Measurements from ENCODE around the gene VAMP3. TPM values are rescaled to one million over a fixed set of nuclear protein-coding genes. Genes with fewer than 3 reads are reported as not detected.

VAMP3 gene
- polyA plus RNA-seq, 1 donor from 2014 or later, result 20.2 TPM

GRCh38 chr1:7826363-7826762 is 55.3 kb downstream of the VAMP3 start:
- H3K36me3 ChIP-seq (ENCODE audit: insufficient read depth, low read length), result no peaks in the 10 kb centered on the region
- H3K27ac ChIP-seq (ENCODE audit: low read length), result no peak overlapping the region

DNA sequence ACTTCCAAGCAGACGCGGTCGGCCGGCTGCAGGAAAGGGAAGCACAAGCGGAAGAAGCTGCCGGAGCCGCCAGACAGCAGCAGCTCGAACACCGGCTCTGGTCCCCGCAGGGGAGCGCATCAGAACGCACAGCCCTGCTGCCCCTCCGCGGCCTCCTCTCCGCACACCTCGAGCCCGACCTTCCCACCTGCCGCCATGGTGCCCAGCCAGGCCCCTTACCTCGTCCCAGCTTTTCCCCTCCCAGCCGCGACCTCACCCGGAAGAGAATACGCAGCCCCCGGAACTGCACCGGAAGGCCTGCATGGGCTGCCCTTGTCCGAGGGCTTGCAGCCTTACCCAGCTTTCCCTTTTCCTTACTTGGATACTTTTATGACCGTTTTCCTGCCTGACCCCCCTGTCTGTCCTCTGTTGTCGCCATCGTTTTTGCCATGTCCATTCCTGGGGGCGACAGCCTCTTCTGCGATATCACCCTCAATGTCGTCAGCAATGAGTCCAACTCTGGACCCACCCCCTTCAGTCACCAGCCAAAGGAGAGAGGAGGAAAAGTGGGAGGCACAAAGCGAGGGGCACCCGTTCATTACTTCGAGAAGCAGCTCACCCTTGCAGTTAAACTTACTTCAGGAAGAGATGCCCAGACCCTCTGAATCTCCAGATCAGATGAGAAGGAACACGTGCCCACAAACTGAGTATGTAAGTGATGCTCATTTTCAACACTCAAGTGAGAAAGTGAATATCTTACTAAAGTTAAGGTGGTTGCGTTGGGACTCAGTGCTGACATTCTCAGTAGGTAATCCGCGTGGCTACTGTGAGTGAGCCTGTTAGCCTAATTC is 56.2 kb downstream of the VAMP3 start:
- H3K79me2 ChIP-seq (replicated peaks; ENCODE audit: insufficient read depth, low read length), result no peaks in the 10 kb centered on the region
- H3K27me3 ChIP-seq (ENCODE audit: insufficient read depth, low read depth, low read length), result no peaks in the 10 kb centered on the region
- H3F3A ChIP-seq (ENCODE audit: insufficient read depth, low read length, poor library complexity, severe bottlenecking), result no peaks in the 10 kb centered on the region
- no peaks in the 10 kb centered on the region for H3K36me3 ChIP-seq (ENCODE audit: insufficient read depth, low read length)
- no peaks in the 10 kb centered on the region for H4K20me1 ChIP-seq (ENCODE audit: insufficient read depth)
- no peak overlapping the region for H3K4me2 ChIP-seq (ENCODE audit: low read length)
- H3K9ac ChIP-seq (ENCODE audit: low read length), result no peak overlapping the region
- TF ChIP-seq MXI1 (conservative IDR thresholded peaks at IDR 0.05; ENCODE audit: poor library complexity, severe bottlenecking) (no peak), TAF1 (IDR thresholded peaks at IDR 0.05; ENCODE audit: low read depth) (no peak)
- H3K27ac ChIP-seq (ENCODE audit: low read length), result no peak overlapping the region
- H3K9me2 ChIP-seq (ENCODE audit: insufficient read depth, low read length), result no peaks in the 10 kb centered on the region
- no peak overlapping the region for H2AFZ ChIP-seq (ENCODE audit: low read depth, low read length)
- no peak overlapping the region for H3K4me3 ChIP-seq (ENCODE audit: low read length)
- H3K9me3 ChIP-seq (ENCODE audit: low read length), result no peaks in the 10 kb centered on the region

More at GRCh38 chr1:7826363-7826762, 55.3 kb downstream of the VAMP3 start:
- H3K79me2 ChIP-seq (replicated peaks; ENCODE audit: insufficient read depth, low read length), result no peaks in the 10 kb centered on the region
- TF ChIP-seq SMC3 (conservative IDR thresholded peaks at IDR 0.05; ENCODE audit: poor library complexity) (no peak), RAD21 (conservative IDR thresholded peaks at IDR 0.05) (no peak), EP300 (conservative IDR thresholded peaks at IDR 0.05; ENCODE audit: poor library complexity, severe bottlenecking) (no peak), EZH2 (IDR thresholded peaks at IDR 0.05; ENCODE audit: borderline replicate concordance, insufficient read depth, low read length, poor library complexity, severe bottlenecking) (no peak), MXI1 (conservative IDR thresholded peaks at IDR 0.05; ENCODE audit: poor library complexity, severe bottlenecking) (no peak), POLR2AphosphoS5 (IDR thresholded peaks at IDR 0.05) (no peak), TAF1 (IDR thresholded peaks at IDR 0.05; ENCODE audit: low read depth) (no peak)
- TF ChIP-seq, protein P1, sequence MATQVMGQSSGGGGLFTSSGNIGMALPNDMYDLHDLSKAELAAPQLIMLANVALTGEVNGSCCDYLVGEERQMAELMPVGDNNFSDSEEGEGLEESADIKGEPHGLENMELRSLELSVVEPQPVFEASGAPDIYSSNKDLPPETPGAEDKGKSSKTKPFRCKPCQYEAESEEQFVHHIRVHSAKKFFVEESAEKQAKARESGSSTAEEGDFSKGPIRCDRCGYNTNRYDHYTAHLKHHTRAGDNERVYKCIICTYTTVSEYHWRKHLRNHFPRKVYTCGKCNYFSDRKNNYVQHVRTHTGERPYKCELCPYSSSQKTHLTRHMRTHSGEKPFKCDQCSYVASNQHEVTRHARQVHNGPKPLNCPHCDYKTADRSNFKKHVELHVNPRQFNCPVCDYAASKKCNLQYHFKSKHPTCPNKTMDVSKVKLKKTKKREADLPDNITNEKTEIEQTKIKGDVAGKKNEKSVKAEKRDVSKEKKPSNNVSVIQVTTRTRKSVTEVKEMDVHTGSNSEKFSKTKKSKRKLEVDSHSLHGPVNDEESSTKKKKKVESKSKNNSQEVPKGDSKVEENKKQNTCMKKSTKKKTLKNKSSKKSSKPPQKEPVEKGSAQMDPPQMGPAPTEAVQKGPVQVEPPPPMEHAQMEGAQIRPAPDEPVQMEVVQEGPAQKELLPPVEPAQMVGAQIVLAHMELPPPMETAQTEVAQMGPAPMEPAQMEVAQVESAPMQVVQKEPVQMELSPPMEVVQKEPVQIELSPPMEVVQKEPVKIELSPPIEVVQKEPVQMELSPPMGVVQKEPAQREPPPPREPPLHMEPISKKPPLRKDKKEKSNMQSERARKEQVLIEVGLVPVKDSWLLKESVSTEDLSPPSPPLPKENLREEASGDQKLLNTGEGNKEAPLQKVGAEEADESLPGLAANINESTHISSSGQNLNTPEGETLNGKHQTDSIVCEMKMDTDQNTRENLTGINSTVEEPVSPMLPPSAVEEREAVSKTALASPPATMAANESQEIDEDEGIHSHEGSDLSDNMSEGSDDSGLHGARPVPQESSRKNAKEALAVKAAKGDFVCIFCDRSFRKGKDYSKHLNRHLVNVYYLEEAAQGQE (IDR thresholded peaks at IDR 0.05; ENCODE audit: borderline replicate concordance), result no peak
- TF ChIP-seq, protein P2, sequence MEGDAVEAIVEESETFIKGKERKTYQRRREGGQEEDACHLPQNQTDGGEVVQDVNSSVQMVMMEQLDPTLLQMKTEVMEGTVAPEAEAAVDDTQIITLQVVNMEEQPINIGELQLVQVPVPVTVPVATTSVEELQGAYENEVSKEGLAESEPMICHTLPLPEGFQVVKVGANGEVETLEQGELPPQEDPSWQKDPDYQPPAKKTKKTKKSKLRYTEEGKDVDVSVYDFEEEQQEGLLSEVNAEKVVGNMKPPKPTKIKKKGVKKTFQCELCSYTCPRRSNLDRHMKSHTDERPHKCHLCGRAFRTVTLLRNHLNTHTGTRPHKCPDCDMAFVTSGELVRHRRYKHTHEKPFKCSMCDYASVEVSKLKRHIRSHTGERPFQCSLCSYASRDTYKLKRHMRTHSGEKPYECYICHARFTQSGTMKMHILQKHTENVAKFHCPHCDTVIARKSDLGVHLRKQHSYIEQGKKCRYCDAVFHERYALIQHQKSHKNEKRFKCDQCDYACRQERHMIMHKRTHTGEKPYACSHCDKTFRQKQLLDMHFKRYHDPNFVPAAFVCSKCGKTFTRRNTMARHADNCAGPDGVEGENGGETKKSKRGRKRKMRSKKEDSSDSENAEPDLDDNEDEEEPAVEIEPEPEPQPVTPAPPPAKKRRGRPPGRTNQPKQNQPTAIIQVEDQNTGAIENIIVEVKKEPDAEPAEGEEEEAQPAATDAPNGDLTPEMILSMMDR (IDR thresholded peaks at IDR 0.05; ENCODE audit: poor library complexity, severe bottlenecking), result no peak
- no peaks in the 10 kb centered on the region for H3K27me3 ChIP-seq (ENCODE audit: insufficient read depth, low read depth, low read length)
- H3K9me3 ChIP-seq (ENCODE audit: low read length), result no peaks in the 10 kb centered on the region
- no peak overlapping the region for H3K4me3 ChIP-seq (ENCODE audit: low read length)
- H3K4me2 ChIP-seq (ENCODE audit: low read length), result no peak overlapping the region
- no peaks in the 10 kb centered on the region for H4K20me1 ChIP-seq (ENCODE audit: insufficient read depth)
- H3F3A ChIP-seq (ENCODE audit: insufficient read depth, low read length, poor library complexity, severe bottlenecking), result no peaks in the 10 kb centered on the region
- H3K9ac ChIP-seq (ENCODE audit: low read length), result no peak overlapping the region
- H2AFZ ChIP-seq (ENCODE audit: low read depth, low read length), result no peak overlapping the region
- H3K9me2 ChIP-seq (ENCODE audit: insufficient read depth, low read length), result no peaks in the 10 kb centered on the region

Other genes with a start within 250 kb of the VAMP3 start
- gene PER3, start 13.0 kb downstream of the VAMP3 start, polyA plus RNA-seq, result 0.64 and 0.84 TPM in 2 replicates
- 1.5 and 2.4 TPM in 2 replicates for gene UTS2, start 81.8 kb downstream of the VAMP3 start, polyA plus RNA-seq
- gene TNFRSF9, start 169.5 kb downstream of the VAMP3 start, polyA plus RNA-seq, result 0.38 TPM in 1 of 2 replicates, not detected in the other
- 352 and 378 TPM in 2 replicates for gene PARK7, start 190.4 kb downstream of the VAMP3 start, polyA plus RNA-seq

All from neural cell (in vitro differentiated cells).